Endothelial cell of umbilical vein (primary cell): ENCODE results near the gene SCN10A. TPM values are rescaled to one million over a fixed set of nuclear protein-coding genes. Genes with fewer than 3 reads are reported as not detected.

Experiments used
- BruUV-seq: library from RNA; stranded (reverse); fragments of 400-500 nt; replicated peaks from 2 replicates; lab custom pipeline; 2021; lab: Mats Ljungman, UMichigan
- CTCF ChIA-PET: fragments of 300-600, 350-600 bp; sonication (Branson Sonifier 250); formaldehyde crosslinking; loops from one replicate; lab custom pipeline; 2021; ENCODE audit warnings: antibody characterized with exemption, inconsistent platforms; lab: Charles Lee
- POLR2A ChIA-PET: fragments of 300-600, 350-600 bp; sonication (Branson Sonifier 250); formaldehyde crosslinking; loops from one replicate; lab custom pipeline; 2021; ENCODE audit warnings: antibody characterized with exemption, inconsistent platforms; lab: Charles Lee
- DNase-seq: peaks from one replicate; pipeline ENCODE4 v3.0.0-alpha.2; 2011; ENCODE audit warnings: low read depth, low spot score
- FAIRE-seq: peaks from 2 replicates; lab custom pipeline; 2011; peaks lifted over from hg19 to GRCh38; lab: Jason Lieb, UNC
- H2AFZ ChIP-seq: 2 replicates; pipeline ENCODE4 v1.6.0; 2012; ENCODE audit warnings: low read depth, low read length, control low read depth, inconsistent platforms
- H3K27ac ChIP-seq: 2 replicates; pipeline ENCODE4 v1.5.1; 2011; ENCODE audit warnings: low read depth, mild to moderate bottlenecking, control low read depth, low read length, moderate library complexity; ENCODE audit not compliant: insufficient read depth
- H3K27me3 ChIP-seq, 2 experiments: 2 replicates each; pipeline versions ENCODE4 v1.6.0 to v1.6.1; 2011; ENCODE audit warnings: low read length in 2 of 2, mixed read lengths in 1 of 2; ENCODE audit not compliant: control insufficient read depth in 2 of 2, insufficient read depth in 2 of 2
- H3K36me3 ChIP-seq, 2 experiments: 2 replicates in 1 of 2; 3 replicates in 1 of 2; pipeline ENCODE4 v1.5.1; 2011; ENCODE audit warnings: low read length in 2 of 2, mild to moderate bottlenecking in 1 of 2, moderate library complexity in 1 of 2; ENCODE audit not compliant: control insufficient read depth in 2 of 2, insufficient read depth in 2 of 2; ENCODE audit errors: extremely low read depth in 1 of 2
- H3K4me1 ChIP-seq: 3 replicates; pipeline ENCODE4 v1.5.1; 2011; ENCODE audit warnings: mild to moderate bottlenecking, low read length; ENCODE audit not compliant: control insufficient read depth, insufficient read depth; ENCODE audit errors: extremely low read depth
- H3K4me2 ChIP-seq: 2 replicates; pipeline ENCODE4 v1.6.1; 2011; ENCODE audit warnings: low read length, control low read depth, mixed read lengths; ENCODE audit not compliant: insufficient read depth
- H3K4me3 ChIP-seq, 3 experiments: fragments of 200-600 bp in 1 of 3; sonication (generic), shearing (Covaris generic) in 1 of 3; replicated peaks in 1 of 3; 2 replicates each; pipeline ENCODE4 v1.5.1; 2011 to 2016; ENCODE audit warnings: control low read depth in 3 of 3, low read length in 3 of 3, mild to moderate bottlenecking in 2 of 3, inconsistent platforms in 1 of 3, low read depth in 1 of 3, moderate library complexity in 1 of 3; ENCODE audit not compliant: insufficient read depth in 1 of 3
- H3K79me2 ChIP-seq: 2 replicates; pipeline ENCODE4 v1.6.0; 2012; ENCODE audit warnings: low read length, inconsistent platforms; ENCODE audit not compliant: control insufficient read depth, insufficient read depth
- H3K9ac ChIP-seq: replicated peaks from 2 replicates; pipeline ENCODE3; 2011; ENCODE audit warnings: low read length, control low read depth; ENCODE audit not compliant: insufficient read depth; ENCODE audit errors: extremely low read depth
- H3K9me1 ChIP-seq: replicated peaks from 3 replicates; pipeline ENCODE4 v1.6.0; 2011; ENCODE audit warnings: mild to moderate bottlenecking, low read length; ENCODE audit not compliant: control insufficient read depth, insufficient read depth; ENCODE audit errors: extremely low read depth
- H3K9me3 ChIP-seq: replicated peaks from 2 replicates; pipeline ENCODE4 v1.5.1; 2012; ENCODE audit warnings: low read length, inconsistent platforms; ENCODE audit not compliant: control insufficient read depth, insufficient read depth
- H4K20me1 ChIP-seq: replicated peaks from 2 replicates; pipeline ENCODE3; 2011; ENCODE audit warnings: mild to moderate bottlenecking, low read length; ENCODE audit not compliant: control insufficient read depth, insufficient read depth; ENCODE audit errors: extremely low read depth
- EZH2 ChIP-seq: IDR thresholded peaks from 2 replicates; pipeline ENCODE4 v1.6.1; 2012; ENCODE audit warnings: borderline replicate concordance, low read depth, mild to moderate bottlenecking, moderate library complexity, low read length, inconsistent platforms; ENCODE audit not compliant: severe bottlenecking
- FOS ChIP-seq: IDR thresholded peaks from 2 replicates; pipeline ENCODE4 v1.6.1; 2011; ENCODE audit warnings: mild to moderate bottlenecking, low read length, moderate library complexity, borderline replicate concordance; ENCODE audit not compliant: insufficient read depth
- GATA2 ChIP-seq: IDR thresholded peaks from 2 replicates; pipeline ENCODE4 v1.7.0; 2011; ENCODE audit warnings: low read depth, mild to moderate bottlenecking, moderate library complexity, mixed read lengths, low read length; ENCODE audit not compliant: insufficient read length, insufficient read depth
- JUN ChIP-seq: IDR thresholded peaks from 2 replicates; pipeline ENCODE4 v1.6.1; 2011; ENCODE audit warnings: borderline replicate concordance, low read depth; ENCODE audit not compliant: insufficient read length, insufficient read depth
- MYC ChIP-seq: IDR thresholded peaks from one replicate; pipeline ENCODE4 v1.6.1; 2011; ENCODE audit warnings: mild to moderate bottlenecking, low read depth, low read length
- POLR2A ChIP-seq: IDR thresholded peaks from 2 replicates; pipeline ENCODE4 v1.6.1; 2012; ENCODE audit warnings: low read depth, mild to moderate bottlenecking, control low read depth, low read length
- POLR2AphosphoS5 ChIP-seq: IDR thresholded peaks from 2 replicates; pipeline ENCODE4 v1.6.1; 2012; ENCODE audit warnings: low read depth, mild to moderate bottlenecking, control low read depth, low read length, moderate library complexity; ENCODE audit not compliant: insufficient read depth
- dilution Hi-C: fragments of 300-500 bp; cut with MboI; formaldehyde crosslinking; loops from one replicate; pipeline ENCODE4 v1.15.0; 2019; ENCODE audit warnings: low sequenced_read_pairs; ENCODE audit not compliant: extremely low pct_ligation_motif_present
- intact Hi-C: fragments of 100-400 bp; cut with micrococcal nuclease; formaldehyde crosslinking; loops from one replicate; pipeline ENCODE4 v1.10.0; 2022
- polyA plus RNA-seq, 4 experiments: library from polyadenylated mRNA; depleted of rRNA in 3 of 4; stranded (reverse) in 3 of 4; unstranded in 1 of 4; fragments of >200 nt; gene quantifications; 2 replicates each; pipeline versions ENCODE4 v1.2.1 to v1.2.3, GENCODE V29; 2011 to 2012; ENCODE audit warnings: missing spikeins in 1 of 4
- total RNA-seq: library from RNA; stranded (reverse); gene quantifications from 2 replicates; pipeline ENCODE4 v1.2.3, GENCODE V29; 2021
- TF ChIP-seq, protein P1 (sequence below), 2 donors: IDR thresholded peaks; 1 replicate in 1 of 2; 2 replicates in 1 of 2; pipeline ENCODE4 v1.5.1; 2011; ENCODE audit warnings: low read length in 2 of 2, mild to moderate bottlenecking in 2 of 2, moderate library complexity in 2 of 2, control low read depth in 1 of 2, inconsistent platforms in 1 of 2, low read depth in 1 of 2; ENCODE audit not compliant: insufficient read depth in 1 of 2; ENCODE audit errors: extremely low read depth in 1 of 2
- TF ChIP-seq, protein P2 (sequence below): IDR thresholded peaks from 2 replicates; pipeline ENCODE4 v1.6.1; 2011; ENCODE audit not compliant: insufficient read depth, insufficient read length

The SCN10A gene
- total and polyA plus RNA-seq, 2 donors (not counting 3 experiments of a cell fraction or from before 2014, with no cell fraction given): 0.07 TPM; not detected in 1

DNA sequence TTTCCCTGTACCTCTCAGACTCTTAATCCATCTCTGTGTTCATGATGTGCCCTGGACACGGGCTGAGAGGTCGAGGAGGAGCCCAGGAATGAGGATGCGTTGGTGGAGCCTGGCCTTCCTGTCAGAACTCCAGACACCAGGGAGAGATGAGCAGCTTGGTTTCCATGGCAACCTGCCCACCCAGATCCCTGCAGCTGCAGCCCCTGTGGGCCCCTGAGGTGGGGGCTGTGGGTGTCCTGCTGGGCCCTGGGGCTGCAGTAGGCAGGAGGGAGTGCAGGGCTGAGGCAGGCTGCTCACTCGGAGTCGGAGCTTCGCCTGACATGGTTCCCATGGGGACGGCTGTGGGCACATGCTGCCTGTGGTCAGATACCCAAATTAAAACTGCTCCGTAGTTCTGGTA, 7.7 kb upstream of the SCN10A start:
- Histone ChIP-seq H3K4me3 (no peak overlapping the region), H3K4me2 (no peak overlapping the region), H3K27me3 (peaks cover 2 to 5% of the 10 kb centered on the region in 2 experiments), H3K4me1 (peaks cover 4% of the 10 kb centered on the region), H3K9ac (no peak overlapping the region), H4K20me1 (no peaks in the 10 kb centered on the region), H3K79me2 (no peaks in the 10 kb centered on the region), H3K9me1 (no peaks in the 10 kb centered on the region), H2AFZ (no peak overlapping the region), H3K9me3 (no peaks in the 10 kb centered on the region), H3K27ac (no peak overlapping the region), H3K36me3 (no peaks in the 10 kb centered on the region)
- POLR2A ChIA-PET: no interaction called here
- TF ChIP-seq POLR2A (no peak), GATA2 (no peak), MYC (no peak), POLR2AphosphoS5 (no peak), FOS (no peak), JUN (no peak), EZH2 (no peak)
- TF ChIP-seq, protein P1, sequence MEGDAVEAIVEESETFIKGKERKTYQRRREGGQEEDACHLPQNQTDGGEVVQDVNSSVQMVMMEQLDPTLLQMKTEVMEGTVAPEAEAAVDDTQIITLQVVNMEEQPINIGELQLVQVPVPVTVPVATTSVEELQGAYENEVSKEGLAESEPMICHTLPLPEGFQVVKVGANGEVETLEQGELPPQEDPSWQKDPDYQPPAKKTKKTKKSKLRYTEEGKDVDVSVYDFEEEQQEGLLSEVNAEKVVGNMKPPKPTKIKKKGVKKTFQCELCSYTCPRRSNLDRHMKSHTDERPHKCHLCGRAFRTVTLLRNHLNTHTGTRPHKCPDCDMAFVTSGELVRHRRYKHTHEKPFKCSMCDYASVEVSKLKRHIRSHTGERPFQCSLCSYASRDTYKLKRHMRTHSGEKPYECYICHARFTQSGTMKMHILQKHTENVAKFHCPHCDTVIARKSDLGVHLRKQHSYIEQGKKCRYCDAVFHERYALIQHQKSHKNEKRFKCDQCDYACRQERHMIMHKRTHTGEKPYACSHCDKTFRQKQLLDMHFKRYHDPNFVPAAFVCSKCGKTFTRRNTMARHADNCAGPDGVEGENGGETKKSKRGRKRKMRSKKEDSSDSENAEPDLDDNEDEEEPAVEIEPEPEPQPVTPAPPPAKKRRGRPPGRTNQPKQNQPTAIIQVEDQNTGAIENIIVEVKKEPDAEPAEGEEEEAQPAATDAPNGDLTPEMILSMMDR (IDR thresholded peaks at IDR 0.05; ENCODE audit: extremely low read depth in 1 of 2, insufficient read depth in 1 of 2, low read depth in 1 of 2, low read length in 2 of 2): no peak
- TF ChIP-seq, protein P2, sequence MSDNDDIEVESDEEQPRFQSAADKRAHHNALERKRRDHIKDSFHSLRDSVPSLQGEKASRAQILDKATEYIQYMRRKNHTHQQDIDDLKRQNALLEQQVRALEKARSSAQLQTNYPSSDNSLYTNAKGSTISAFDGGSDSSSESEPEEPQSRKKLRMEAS: no peak
- DNase-seq: no peak
- intact Hi-C loops: no loop called here
- no TSS peak for BruUV-seq
- CTCF ChIA-PET: no interaction called here
- no peak for FAIRE-seq
- dilution Hi-C loops: no loop called here
